ENCODE results near the gene AP3S1.
A peak's percentile ranks its signal among the peaks of the same experiment; 100 is the strongest.

Gene AP3S1

GRCh38 chr5:115941051-115941675 lies 99.4 kb downstream of the AP3S1 start:
- peak; percentile 5 to 55 (median 38) for DNase-seq

- no peak for DNase-seq
These were observed 102.8 kb downstream of the AP3S1 start for GRCh38 chr5:115944501-115944900.

DNA sequence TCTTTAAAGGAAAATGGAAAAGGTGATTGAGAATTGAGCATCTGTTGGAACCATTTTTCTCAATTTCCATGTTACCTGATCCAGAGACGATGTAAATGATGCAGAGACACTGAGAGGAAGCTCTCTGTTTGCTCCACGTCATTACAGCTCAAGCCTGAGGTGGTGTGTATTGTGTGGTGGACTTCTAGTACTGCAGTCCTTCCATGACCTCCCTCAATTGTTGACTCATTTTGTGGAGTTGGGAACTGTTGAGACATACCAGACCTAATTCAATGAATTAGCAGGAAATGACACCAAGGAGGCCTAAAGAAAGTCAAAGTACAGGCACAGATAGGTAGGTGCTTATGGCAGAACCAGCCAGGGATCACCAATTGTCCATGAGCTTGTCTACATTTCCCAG lies 104.9 kb downstream of the AP3S1 start:
- no peak for DNase-seq

- no peak for DNase-seq
These were observed 105.5 kb downstream of the AP3S1 start for GRCh38 chr5:115947260-115947659.

DNA sequence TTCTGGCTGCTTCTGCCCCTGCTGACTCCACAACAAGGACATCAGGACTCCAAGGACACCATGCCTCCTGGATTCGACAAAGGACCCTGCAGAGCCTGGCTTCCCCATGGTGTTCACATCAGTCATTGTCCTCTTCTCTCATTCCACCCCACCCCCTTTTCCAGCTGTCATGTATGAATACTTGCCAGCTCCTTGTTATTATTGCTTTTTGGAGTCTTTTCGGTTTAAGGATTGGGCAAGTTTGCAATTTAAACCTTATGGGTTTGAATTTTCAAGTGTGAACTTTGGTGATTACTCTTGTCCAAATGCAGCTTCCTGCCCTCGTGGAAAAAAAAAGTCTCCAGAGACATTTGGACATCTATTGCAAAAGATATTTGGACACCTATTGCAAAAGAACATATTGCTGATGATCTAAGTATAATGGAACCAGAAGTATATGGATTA lies 106.4 kb downstream of the AP3S1 start:
- peak in 3 of 4 experiments; percentile 16 to 30 (median 16) for DNase-seq

DNA sequence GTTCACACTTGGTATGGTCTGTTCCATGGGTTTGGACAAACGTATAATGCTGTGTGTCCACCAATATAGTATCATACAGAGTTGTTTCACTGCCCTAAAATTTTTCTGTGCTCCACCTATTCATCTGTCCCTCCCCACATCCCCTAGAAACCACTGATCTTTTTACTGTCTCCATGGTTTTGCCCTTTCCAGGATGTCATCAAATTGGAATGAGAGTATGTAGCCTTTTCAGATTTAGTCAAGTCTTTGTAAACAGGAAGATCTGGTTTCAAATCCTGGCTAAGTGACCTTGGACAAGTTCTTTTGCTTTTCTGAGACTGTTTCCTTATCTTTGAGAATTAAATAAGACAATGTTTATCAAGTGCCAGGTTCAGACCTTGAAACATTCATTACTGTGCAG lies 107.4 kb downstream of the AP3S1 start:
- no peak for DNase-seq

GRCh38 chr5:115952588-115952987 lies 110.9 kb downstream of the AP3S1 start:
- no peak for DNase-seq

- no peak for DNase-seq
These were observed 112.4 kb downstream of the AP3S1 start for GRCh38 chr5:115954144-115954543.

DNA sequence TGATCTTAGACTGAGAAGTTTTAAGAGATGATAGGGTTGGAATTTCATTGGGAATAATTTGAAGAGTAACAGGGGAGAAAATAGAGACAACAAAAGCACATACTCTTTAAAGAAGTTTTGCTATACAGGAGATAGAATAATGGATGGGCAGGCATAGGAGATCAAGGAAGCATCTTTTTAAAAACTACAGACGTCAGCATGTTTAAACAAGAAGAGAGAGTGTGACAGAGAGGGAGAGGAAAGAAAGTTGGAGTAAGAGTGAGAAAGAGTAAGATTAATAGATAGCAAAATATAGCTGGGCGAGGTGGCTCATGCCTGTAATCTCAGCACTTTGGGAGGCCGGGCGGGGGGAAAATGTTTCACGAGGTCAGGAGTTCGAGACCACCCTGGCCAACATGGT lies 115.2 kb downstream of the AP3S1 start:
- no peak for DNase-seq

- DNase-seq: no peak
These were observed 119.9 kb downstream of the AP3S1 start for GRCh38 chr5:115961381-115962238.

DNA sequence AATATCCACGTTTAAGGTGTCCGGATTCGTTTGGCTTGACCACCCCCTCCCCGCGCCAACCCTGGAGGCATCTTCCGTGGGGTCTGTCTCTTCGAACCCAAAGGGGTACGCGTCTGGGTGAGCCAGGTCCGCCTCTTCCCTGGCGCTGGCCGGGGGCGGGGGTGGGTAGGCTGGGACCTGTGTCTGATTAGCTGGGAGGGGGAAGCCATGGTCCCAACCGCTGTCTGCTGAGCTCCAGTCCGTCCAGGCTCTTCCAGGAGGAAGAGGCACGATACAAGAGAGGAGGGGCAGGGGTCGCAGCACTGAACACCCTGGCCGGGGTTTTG lies 120.5 kb downstream of the AP3S1 start, which contains the start of gene LVRN:
Gene LVRN (plus strand): TSS at position 237 of the 326 bp plus-strand sequence. CDS start 143 bp downstream, outside the sequence.
- DNase-seq: no peak

GRCh38 chr5:115962565-115963402 lies 121.0 kb downstream of the AP3S1 start:
- DNase-seq: peak in 1 of 4 experiments; percentile 19

DNA sequence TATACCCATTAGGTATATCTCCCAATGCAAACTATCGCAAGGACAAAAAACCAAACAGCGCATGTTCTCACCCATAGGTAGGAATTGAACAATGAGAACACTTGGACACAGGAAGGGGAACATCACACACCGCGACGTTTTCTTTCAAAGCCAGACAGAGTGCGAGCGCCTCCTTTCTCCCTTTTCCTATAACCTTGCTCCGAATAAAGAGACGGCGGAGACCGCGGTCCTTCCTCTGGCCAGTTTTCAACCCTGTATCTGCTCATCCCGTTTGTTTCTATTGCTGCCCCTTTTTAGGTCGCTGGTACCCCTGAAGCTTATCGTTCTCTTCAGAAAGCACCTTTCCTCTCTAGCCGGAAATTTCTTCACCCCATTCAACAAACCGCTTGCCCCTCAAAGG lies 121.8 kb downstream of the AP3S1 start:
- DNase-seq: peak in 1 of 4 experiments; percentile 12

Measured in suppressor macrophage (primary cell).